ENCODE measurements around the gene WRAP73.

The WRAP73 gene

DNA sequence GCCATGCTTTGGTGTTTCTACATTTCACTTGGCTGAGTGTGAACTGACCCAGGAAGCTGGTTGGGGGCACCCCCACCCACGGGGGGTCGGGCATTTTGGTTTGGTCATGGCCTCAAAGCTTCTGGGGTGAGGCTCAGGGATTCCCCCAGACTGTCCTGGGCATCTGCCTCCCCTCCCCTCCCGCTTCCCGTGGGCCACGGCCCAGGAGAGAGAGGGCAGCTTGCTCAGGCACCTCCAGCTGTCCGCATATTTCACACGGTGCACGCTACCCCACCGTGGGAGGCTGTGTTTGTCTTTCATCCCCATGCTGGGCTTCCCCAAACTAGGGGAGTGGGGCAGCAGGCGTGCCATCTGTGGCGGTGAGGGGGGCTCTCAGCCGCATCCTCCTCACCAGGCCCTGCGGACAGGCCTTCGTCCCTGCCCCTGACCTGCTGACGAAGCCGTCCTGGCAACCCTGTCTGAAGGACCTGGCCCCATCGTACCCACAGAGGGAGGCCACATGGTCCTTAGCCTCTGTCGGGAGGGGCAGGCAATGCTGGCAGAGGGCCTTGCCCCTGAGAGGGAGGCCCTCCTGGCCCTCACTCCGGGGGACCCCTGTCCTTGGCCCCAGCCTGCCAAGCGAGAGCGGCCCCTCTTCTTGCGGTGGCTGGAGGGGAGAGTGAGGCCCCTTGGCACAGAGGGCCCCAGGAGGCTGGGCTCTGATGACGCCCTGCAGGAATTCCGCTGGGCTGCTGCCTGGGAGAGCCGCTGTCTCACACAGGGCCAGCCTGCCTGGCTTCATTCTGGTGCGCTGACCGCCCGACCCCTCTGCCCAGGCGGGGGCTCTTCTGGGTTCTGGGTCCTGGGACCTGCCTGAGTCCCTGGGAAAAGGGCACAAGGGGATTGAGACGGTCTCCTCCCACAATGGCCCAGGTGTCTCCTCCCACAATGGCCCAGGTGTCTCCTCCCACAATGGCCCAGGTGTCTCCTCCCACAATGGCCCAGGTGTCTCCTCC, 24.5 kb upstream of the WRAP73 start:
- Histone ChIP-seq H3K4me1 (ENCODE audit: control insufficient read depth, insufficient read depth, low read length) (no peaks in the 10 kb centered on the region), H3K4me3 (ENCODE audit: insufficient read depth, low read depth, low read length) (no peak overlapping the region), H3K9me3 (ENCODE audit: control insufficient read depth, low read length) (no peaks in the 10 kb centered on the region), H3K36me3 (ENCODE audit: control insufficient read depth, insufficient read depth, low read length) (no peaks in the 10 kb centered on the region), H3K27ac (ENCODE audit: insufficient read depth, low read depth, low read length, poor library complexity, severe bottlenecking) (no peak overlapping the region), H3K27me3 (ENCODE audit: control insufficient read depth, insufficient read depth, low read length, poor library complexity, severe bottlenecking) (peaks cover 20% of the 10 kb centered on the region)
- WGBS, 2 experiments, result 77 to 78% methylated on average over 30 of the region's 30 CpGs

DNA sequence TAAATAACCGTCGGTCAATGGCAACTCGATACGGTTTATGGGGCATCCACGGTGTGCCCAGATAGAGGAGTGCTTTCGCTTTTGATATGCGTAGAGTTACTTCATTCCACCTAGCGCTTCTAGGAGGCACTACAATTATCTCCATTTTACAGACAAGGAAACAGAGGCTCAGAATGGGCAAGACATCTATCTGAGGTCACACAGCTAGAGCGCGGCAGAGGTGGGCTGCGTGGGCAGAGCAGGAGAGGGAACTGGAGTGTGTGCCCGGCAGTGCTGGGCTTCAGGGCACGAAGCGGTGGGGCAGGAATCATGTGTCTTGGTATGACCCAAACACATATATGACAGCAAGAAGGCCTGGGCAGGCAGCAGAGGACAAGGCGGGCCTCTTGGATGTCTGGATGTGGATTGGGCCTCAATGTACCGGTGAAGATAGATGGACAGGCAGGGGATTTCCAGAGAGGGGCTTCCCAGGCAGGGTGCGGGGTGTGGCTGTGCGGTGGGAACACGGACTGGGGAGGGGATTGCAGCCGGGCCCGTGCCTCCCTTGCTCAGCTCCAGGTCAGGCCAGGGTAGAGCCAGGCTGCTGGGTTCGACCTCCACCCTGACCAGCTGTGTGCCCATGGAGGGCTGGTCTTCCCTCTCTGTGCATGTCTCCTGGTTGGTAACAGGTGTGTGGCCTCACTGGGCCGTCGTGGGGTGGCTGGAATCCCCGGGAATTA, 23.6 kb upstream of the WRAP73 start:
- Histone ChIP-seq H3K36me3 (ENCODE audit: control insufficient read depth, insufficient read depth, low read length) (no peaks in the 10 kb centered on the region), H3K9me3 (ENCODE audit: control insufficient read depth, low read length) (no peaks in the 10 kb centered on the region), H3K4me1 (ENCODE audit: control insufficient read depth, insufficient read depth, low read length) (no peaks in the 10 kb centered on the region), H3K27ac (ENCODE audit: insufficient read depth, low read depth, low read length, poor library complexity, severe bottlenecking) (no peak overlapping the region), H3K27me3 (ENCODE audit: control insufficient read depth, insufficient read depth, low read length, poor library complexity, severe bottlenecking) (peaks cover 28% of the 10 kb centered on the region), H3K4me3 (ENCODE audit: insufficient read depth, low read depth, low read length) (no peak overlapping the region)
- 89 to 91% methylated on average over 25 of the region's 25 CpGs for WGBS, 2 experiments

DNA sequence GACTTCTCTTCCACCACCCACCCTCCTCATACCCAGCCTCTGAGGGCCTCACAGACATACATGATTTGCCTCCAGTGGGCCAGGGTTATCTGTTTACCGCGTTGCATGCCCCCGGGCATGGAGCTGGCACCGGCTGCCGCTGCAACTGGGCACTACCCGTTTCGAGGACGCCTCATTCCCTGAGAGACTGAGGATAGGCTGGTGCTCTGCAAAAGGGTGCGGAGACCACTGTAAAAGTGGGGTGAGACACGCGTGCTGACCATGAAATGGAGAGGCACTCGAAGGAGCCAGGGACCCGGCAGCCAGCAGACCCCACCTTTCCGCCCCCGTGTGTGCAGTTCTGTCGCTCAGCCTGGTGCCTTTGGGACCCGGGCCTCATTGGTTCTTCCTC, 23.1 kb upstream of the WRAP73 start:
- 92% methylated on average over 17 of the region's 17 CpGs for WGBS, 2 experiments
- H3K27me3 ChIP-seq (ENCODE audit: control insufficient read depth, insufficient read depth, low read length, poor library complexity, severe bottlenecking), result peaks cover 32% of the 10 kb centered on the region
- no peaks in the 10 kb centered on the region for H3K4me1 ChIP-seq (ENCODE audit: control insufficient read depth, insufficient read depth, low read length)
- no peaks in the 10 kb centered on the region for H3K36me3 ChIP-seq (ENCODE audit: control insufficient read depth, insufficient read depth, low read length)
- no peaks in the 10 kb centered on the region for H3K9me3 ChIP-seq (ENCODE audit: control insufficient read depth, low read length)
- H3K27ac ChIP-seq (ENCODE audit: insufficient read depth, low read depth, low read length, poor library complexity, severe bottlenecking), result no peak overlapping the region
- H3K4me3 ChIP-seq (ENCODE audit: insufficient read depth, low read depth, low read length), result no peak overlapping the region

DNA sequence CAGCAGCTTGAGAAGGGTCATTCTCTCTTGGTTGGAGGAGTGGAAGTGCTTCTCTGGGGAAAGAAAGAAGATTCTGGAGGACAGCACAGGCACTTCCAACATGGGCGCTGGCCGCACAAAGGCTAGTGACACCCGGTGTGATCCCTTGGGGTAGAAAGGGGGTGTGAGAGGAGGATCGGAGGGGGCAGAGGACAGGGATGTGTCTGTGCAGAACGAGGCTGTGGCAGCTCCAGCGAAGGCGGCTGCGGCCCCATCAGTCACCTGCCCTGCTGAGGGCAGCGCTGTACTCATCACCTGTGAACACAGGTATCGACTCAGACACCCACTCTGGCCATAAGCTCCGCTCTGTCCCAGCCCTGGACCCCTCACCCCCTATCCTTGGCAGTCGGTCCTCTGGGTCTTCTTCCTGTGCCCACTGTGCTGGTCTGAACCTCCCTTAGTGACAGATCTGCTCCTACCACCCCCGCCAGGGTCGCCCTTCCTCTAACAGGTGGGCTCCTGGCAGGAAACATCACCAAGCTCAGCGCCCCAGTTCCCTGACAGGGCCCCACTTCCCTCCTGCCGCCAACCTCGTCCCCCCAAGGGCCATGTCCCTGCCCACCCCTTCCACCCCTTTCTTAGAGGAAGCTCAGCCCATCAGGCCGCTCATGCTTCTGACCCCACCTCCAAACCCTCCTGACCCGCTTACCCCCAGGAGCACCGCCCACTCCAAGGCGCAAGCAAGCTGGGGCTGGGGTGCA, 22.5 kb upstream of the WRAP73 start:
- peaks cover 32% of the 10 kb centered on the region for H3K27me3 ChIP-seq (ENCODE audit: control insufficient read depth, insufficient read depth, low read length, poor library complexity, severe bottlenecking)
- no peaks in the 10 kb centered on the region for H3K36me3 ChIP-seq (ENCODE audit: control insufficient read depth, insufficient read depth, low read length)
- WGBS, 2 experiments, result 86% methylated on average over 21 of the region's 21 CpGs
- no peaks in the 10 kb centered on the region for H3K4me1 ChIP-seq (ENCODE audit: control insufficient read depth, insufficient read depth, low read length)
- no peak overlapping the region for H3K4me3 ChIP-seq (ENCODE audit: insufficient read depth, low read depth, low read length)
- no peak overlapping the region for H3K27ac ChIP-seq (ENCODE audit: insufficient read depth, low read depth, low read length, poor library complexity, severe bottlenecking)
- no peaks in the 10 kb centered on the region for H3K9me3 ChIP-seq (ENCODE audit: control insufficient read depth, low read length)

DNA sequence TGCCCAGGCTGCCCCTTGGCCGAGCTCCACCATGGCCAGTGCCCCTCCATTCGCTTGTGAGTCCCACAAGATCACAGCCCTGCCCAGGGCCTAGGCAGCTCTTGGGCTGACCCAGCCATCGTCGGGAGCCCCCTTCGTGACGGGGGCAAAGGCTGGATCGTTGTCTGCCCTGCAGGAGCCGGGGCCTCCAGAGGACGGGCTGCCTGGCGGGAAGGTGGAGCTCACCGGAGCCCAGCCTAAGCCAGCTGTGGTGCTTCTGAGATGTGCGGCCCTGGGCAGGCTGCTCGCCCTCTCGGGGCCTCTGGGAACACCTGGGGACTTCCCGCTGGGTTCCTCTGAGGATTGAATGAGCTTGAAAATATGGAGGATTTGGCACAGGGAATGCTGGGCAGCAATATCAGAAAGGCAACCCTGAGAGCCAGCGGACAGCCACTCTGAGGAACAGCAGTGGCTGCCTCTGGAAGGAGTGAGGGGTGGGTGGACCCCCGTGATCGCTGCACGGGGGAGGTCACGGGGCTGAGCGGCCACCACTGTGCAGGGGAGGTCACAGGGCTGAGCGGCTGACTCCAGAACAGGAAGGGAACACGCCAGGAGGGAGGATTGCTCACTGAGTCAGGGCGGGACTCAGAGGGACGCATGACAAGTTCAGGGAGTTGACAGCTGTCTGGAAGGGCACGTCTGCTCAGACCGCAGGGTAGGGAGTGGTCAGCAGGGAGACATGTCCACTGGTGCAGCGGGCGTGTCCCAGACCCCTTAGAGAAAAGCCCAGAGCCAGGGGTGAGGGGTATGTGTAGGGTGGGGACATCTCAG, 21.7 kb upstream of the WRAP73 start:
- Histone ChIP-seq H3K27ac (ENCODE audit: insufficient read depth, low read depth, low read length, poor library complexity, severe bottlenecking) (no peak overlapping the region), H3K27me3 (ENCODE audit: control insufficient read depth, insufficient read depth, low read length, poor library complexity, severe bottlenecking) (peaks cover 32% of the 10 kb centered on the region), H3K4me3 (ENCODE audit: insufficient read depth, low read depth, low read length) (no peak overlapping the region), H3K4me1 (ENCODE audit: control insufficient read depth, insufficient read depth, low read length) (no peaks in the 10 kb centered on the region), H3K9me3 (ENCODE audit: control insufficient read depth, low read length) (no peaks in the 10 kb centered on the region), H3K36me3 (ENCODE audit: control insufficient read depth, insufficient read depth, low read length) (no peaks in the 10 kb centered on the region)
- 59 to 67% methylated on average over 29 of the region's 29 CpGs for WGBS, 2 experiments

DNA sequence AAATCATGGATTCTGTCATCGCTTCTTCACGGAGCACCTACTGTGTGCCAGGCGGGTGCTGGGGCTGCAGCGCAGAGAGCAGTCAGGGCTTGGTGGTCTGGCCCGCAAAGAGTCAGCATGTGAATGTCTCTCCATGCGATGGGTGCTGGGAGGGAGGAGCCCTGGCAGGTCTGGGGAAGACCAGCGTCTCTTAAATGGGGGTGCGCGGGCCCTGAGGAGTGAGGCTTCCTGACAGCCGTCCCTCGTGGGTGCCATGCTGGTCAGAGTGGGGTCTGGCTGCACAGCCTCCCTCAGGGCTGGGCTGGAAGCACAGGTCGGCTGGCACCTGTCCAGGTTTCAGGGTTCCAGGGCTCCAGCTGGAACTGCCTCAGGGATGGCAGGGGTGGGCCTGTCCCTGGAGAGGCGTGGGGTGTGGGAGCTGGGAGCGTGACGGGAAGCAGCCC, 20.9 kb upstream of the WRAP73 start:
- 91 to 93% methylated on average over 15 of the region's 15 CpGs for WGBS, 2 experiments
- no peaks in the 10 kb centered on the region for H3K9me3 ChIP-seq (ENCODE audit: control insufficient read depth, low read length)
- H3K27ac ChIP-seq (ENCODE audit: insufficient read depth, low read depth, low read length, poor library complexity, severe bottlenecking), result no peak overlapping the region
- H3K36me3 ChIP-seq (ENCODE audit: control insufficient read depth, insufficient read depth, low read length), result no peaks in the 10 kb centered on the region
- no peak overlapping the region for H3K4me3 ChIP-seq (ENCODE audit: insufficient read depth, low read depth, low read length)
- H3K27me3 ChIP-seq (ENCODE audit: control insufficient read depth, insufficient read depth, low read length, poor library complexity, severe bottlenecking), result peaks cover 32% of the 10 kb centered on the region
- no peaks in the 10 kb centered on the region for H3K4me1 ChIP-seq (ENCODE audit: control insufficient read depth, insufficient read depth, low read length)

DNA sequence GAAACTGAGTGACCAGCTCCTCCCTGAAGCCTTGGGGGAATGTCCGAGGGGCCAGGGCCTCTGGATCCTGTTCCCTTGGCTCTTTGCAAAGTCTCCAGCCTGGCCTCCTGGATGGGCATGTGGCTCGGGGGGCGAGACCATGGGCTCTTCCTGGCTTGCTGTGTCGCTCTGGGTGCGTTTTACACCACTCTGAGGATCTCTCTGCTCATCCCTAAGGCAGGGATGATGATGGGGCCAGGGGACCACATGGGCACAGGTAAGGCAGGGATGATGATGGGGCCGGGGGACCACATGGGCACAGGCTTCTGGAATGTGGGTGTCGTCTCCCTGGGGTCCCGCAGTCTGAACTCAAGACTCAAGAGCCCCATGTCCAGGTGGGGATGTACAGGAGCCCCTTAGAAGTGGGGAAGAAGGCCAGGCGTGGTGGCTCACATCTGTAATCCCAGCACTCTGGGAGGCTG, 20.1 kb upstream of the WRAP73 start:
- Histone ChIP-seq H3K9me3 (ENCODE audit: control insufficient read depth, low read length) (no peaks in the 10 kb centered on the region), H3K4me3 (ENCODE audit: insufficient read depth, low read depth, low read length) (no peak overlapping the region), H3K27me3 (ENCODE audit: control insufficient read depth, insufficient read depth, low read length, poor library complexity, severe bottlenecking) (peaks cover 32% of the 10 kb centered on the region), H3K36me3 (ENCODE audit: control insufficient read depth, insufficient read depth, low read length) (no peaks in the 10 kb centered on the region), H3K27ac (ENCODE audit: insufficient read depth, low read depth, low read length, poor library complexity, severe bottlenecking) (no peak overlapping the region), H3K4me1 (ENCODE audit: control insufficient read depth, insufficient read depth, low read length) (no peaks in the 10 kb centered on the region)
- 87 to 88% methylated on average over 9 of the region's 9 CpGs for WGBS, 2 experiments

DNA sequence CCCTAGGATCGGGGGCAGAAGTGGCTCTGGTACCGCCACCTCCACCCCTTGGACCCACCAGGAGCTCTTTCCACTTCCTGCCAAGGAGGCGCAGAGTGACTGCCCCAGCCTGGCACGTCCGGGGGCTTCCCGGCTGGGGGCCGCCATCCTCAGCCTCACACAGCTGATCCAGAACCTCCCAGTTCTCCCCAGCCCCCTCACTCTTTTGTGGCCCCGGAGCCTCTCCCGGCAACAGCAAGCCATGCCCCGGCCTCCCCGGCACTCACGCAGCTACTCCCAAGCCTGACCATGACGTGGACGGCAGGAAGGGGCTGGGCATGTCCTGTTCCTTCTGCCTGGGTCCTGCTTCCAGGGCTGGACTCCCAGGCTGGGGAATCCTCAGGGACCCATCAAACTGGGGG, 19.5 kb upstream of the WRAP73 start:
- 87 to 90% methylated on average over 14 of the region's 14 CpGs for WGBS, 2 experiments
- Histone ChIP-seq H3K4me3 (ENCODE audit: insufficient read depth, low read depth, low read length) (no peak overlapping the region), H3K9me3 (ENCODE audit: control insufficient read depth, low read length) (no peaks in the 10 kb centered on the region), H3K27me3 (ENCODE audit: control insufficient read depth, insufficient read depth, low read length, poor library complexity, severe bottlenecking) (peaks cover 32% of the 10 kb centered on the region), H3K36me3 (ENCODE audit: control insufficient read depth, insufficient read depth, low read length) (no peaks in the 10 kb centered on the region), H3K27ac (ENCODE audit: insufficient read depth, low read depth, low read length, poor library complexity, severe bottlenecking) (no peak overlapping the region), H3K4me1 (ENCODE audit: control insufficient read depth, insufficient read depth, low read length) (no peaks in the 10 kb centered on the region)

DNA sequence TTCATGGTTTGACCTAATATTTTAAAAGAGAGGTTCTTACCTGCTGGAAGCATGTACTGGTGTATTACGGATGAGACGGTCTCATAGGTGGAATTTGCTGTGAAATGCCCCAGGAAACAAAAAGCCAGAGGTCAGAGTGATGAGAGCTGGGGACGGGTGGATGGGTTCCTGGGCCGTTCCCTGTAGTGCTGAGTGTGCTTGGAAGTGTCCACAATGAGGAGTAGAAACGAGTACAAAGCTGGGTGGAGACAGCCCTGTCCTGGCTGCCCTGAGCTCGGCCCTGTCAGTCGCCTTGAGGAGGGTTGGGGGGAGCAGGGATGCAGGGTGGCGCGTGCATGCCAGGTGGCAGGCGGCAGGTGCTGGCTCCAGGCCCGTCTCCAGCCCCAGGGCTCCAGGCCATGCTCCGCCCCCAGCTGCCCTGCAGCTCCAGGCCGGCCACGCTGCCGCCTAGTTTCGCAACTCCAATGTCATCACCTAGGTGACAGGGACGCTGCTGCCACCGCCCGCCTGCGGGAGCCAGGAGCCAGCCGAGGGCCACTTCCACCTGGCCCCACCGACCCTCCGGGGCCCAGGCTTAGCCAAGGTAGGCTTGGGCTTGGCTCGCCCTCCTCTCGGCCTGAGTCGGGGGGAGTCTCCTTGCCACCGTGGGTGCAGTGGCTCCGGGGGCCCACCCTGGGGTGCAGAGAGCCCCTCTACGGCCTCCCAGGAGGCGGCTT, 18.8 kb upstream of the WRAP73 start:
- Histone ChIP-seq H3K4me3 (ENCODE audit: insufficient read depth, low read depth, low read length) (no peak overlapping the region), H3K27me3 (ENCODE audit: control insufficient read depth, insufficient read depth, low read length, poor library complexity, severe bottlenecking) (peaks cover 32% of the 10 kb centered on the region), H3K4me1 (ENCODE audit: control insufficient read depth, insufficient read depth, low read length) (no peaks in the 10 kb centered on the region), H3K27ac (ENCODE audit: insufficient read depth, low read depth, low read length, poor library complexity, severe bottlenecking) (no peak overlapping the region), H3K9me3 (ENCODE audit: control insufficient read depth, low read length) (no peaks in the 10 kb centered on the region), H3K36me3 (ENCODE audit: control insufficient read depth, insufficient read depth, low read length) (no peaks in the 10 kb centered on the region)
- 46 to 50% methylated on average over 30 of the region's 30 CpGs for WGBS, 2 experiments
